Osteocyte (in vitro differentiated cells): ENCODE data around the gene PREX1. TPM values are rescaled to one million over a fixed set of nuclear protein-coding genes. Genes with fewer than 3 reads are reported as not detected.

Experiments
- DNase-seq: peaks from one replicate; pipeline ENCODE4 v3.0.0; 2021; ENCODE audit warnings: mixed read lengths; ENCODE audit not compliant: unreplicated experiment; ENCODE audit errors: extremely low spot score
- H3K27ac Mint-ChIP-seq: one replicate; pipeline ENCODE4 v1.8.0; 2021; ENCODE audit warnings: mild to moderate bottlenecking, mixed read lengths; ENCODE audit not compliant: unreplicated experiment
- H3K27me3 Mint-ChIP-seq: one replicate; pipeline ENCODE4 v1.8.0; 2021; ENCODE audit warnings: mixed read lengths; ENCODE audit not compliant: unreplicated experiment
- H3K36me3 Mint-ChIP-seq: one replicate; pipeline ENCODE4 v1.8.0; 2021; ENCODE audit warnings: mixed read lengths; ENCODE audit not compliant: unreplicated experiment
- H3K4me1 Mint-ChIP-seq: one replicate; pipeline ENCODE4 v1.8.0; 2021; ENCODE audit warnings: mixed read lengths; ENCODE audit not compliant: unreplicated experiment
- H3K4me3 Mint-ChIP-seq: one replicate; pipeline ENCODE4 v1.8.0; 2021; ENCODE audit warnings: mild to moderate bottlenecking, moderate library complexity, mixed read lengths; ENCODE audit not compliant: unreplicated experiment
- H3K9me3 Mint-ChIP-seq: one replicate; pipeline ENCODE4 v1.8.0; 2021; ENCODE audit warnings: mixed read lengths; ENCODE audit not compliant: unreplicated experiment
- total RNA-seq: library from RNA; stranded (reverse); gene quantifications from 2 replicates; pipeline ENCODE4 v1.2.1, GENCODE V29; 2021
- TF ChIP-seq, protein P1 (sequence below): fragments of 200-600 bp; sonication (generic); IDR thresholded peaks from 2 replicates; pipeline ENCODE4 v1.5.0; 2021; ENCODE audit warnings: antibody characterized with exemption, mild to moderate bottlenecking, moderate library complexity

Gene PREX1
- total RNA-seq, 1 donor from 2014 or later = 24.2 TPM

DNA sequence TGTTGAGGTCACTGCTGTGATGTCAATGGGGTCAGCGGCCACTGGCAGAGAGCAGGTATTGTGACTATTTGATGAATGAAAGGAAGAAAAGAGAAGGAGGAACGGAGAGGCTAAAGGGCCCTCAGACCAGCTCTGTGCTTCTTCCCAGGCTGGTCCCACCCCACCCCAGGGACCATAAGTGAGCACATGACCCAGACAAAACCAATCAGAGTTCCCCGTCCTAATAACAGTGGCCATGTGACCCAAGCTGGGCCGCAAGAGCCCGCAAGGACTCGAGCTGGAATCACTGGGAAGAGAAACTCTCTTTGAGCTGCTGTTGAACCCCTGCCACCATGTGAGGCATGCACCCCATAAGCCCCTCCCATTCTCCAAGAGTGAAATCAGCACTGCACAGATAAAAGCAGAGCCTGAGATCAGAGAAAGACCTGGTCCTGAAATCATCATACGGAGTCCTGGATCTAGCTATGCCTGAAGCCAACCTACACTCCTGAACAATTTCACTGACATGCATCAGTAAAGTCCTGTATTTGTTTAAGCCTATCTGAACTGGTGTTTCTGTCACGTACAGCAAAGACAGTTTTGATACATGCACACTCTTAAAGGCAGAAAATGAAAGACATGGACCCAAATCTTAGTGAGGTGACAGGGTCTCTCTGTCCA lies 90.2 kb downstream of the PREX1 start:
- no peak overlapping the region for H3K27ac Mint-ChIP-seq
- no peak for DNase-seq
- H3K4me3 Mint-ChIP-seq = no peak overlapping the region
- H3K27me3 Mint-ChIP-seq = no peaks in the 10 kb centered on the region
- TF ChIP-seq, protein P1, sequence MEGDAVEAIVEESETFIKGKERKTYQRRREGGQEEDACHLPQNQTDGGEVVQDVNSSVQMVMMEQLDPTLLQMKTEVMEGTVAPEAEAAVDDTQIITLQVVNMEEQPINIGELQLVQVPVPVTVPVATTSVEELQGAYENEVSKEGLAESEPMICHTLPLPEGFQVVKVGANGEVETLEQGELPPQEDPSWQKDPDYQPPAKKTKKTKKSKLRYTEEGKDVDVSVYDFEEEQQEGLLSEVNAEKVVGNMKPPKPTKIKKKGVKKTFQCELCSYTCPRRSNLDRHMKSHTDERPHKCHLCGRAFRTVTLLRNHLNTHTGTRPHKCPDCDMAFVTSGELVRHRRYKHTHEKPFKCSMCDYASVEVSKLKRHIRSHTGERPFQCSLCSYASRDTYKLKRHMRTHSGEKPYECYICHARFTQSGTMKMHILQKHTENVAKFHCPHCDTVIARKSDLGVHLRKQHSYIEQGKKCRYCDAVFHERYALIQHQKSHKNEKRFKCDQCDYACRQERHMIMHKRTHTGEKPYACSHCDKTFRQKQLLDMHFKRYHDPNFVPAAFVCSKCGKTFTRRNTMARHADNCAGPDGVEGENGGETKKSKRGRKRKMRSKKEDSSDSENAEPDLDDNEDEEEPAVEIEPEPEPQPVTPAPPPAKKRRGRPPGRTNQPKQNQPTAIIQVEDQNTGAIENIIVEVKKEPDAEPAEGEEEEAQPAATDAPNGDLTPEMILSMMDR = no peak
- H3K4me1 Mint-ChIP-seq = peaks cover 8% of the 10 kb centered on the region
- no peaks in the 10 kb centered on the region for H3K9me3 Mint-ChIP-seq
- peaks cover 13% of the 10 kb centered on the region for H3K36me3 Mint-ChIP-seq

GRCh38 chr20:48736636-48737035 lies 91.2 kb downstream of the PREX1 start:
- no peak overlapping the region for H3K27ac Mint-ChIP-seq
- no peak overlapping the region for H3K4me3 Mint-ChIP-seq
- H3K9me3 Mint-ChIP-seq = no peaks in the 10 kb centered on the region
- H3K27me3 Mint-ChIP-seq = no peaks in the 10 kb centered on the region
- TF ChIP-seq, protein P1 = no peak
- no peak for DNase-seq
- peaks cover 13% of the 10 kb centered on the region for H3K36me3 Mint-ChIP-seq
- H3K4me1 Mint-ChIP-seq = peaks cover 8% of the 10 kb centered on the region

DNA sequence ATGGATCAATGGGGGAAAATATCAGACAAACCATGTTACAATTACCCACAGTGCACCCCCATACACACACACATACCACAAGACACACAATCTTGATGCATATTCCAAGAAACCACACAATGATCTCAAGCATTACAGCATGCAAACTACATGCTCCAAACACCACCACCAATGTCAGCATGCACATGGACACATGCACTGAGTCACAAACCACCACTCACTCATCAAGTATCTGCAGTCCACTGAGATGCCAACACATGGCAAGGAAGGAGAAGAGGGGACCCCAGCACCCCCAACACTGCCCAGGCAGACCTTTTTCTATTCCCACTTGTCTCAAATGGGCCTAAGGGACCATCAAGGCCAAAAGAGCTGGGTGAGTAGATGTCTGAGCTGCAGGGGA lies 91.6 kb downstream of the PREX1 start:
- no peaks in the 10 kb centered on the region for H3K9me3 Mint-ChIP-seq
- no peak overlapping the region for H3K27ac Mint-ChIP-seq
- peaks cover 8% of the 10 kb centered on the region for H3K4me1 Mint-ChIP-seq
- DNase-seq = no peak
- H3K4me3 Mint-ChIP-seq = no peak overlapping the region
- TF ChIP-seq, protein P1 = no peak
- peaks cover 9% of the 10 kb centered on the region for H3K36me3 Mint-ChIP-seq
- H3K27me3 Mint-ChIP-seq = no peaks in the 10 kb centered on the region

DNA sequence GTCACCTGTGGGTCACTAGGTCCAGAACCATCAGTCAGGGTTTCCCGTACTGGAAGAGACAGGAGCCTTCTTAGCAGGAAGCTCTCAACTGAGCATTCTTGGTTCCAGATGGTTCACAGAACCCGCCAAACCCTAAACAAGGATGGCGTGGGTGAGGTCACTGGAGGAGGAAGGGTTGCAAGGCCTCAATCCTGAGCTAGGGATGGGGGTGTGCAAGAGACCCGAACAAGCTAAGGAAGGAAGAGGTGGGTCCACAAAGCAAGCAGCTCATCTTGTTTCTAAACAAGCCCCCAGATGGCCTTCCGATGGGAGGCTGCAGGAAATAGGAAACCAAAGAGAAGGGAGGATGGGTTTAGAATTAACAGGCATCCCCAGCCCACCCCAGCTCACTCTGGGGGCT lies 92.7 kb downstream of the PREX1 start:
- Mint-ChIP-seq H3K9me3 (no peaks in the 10 kb centered on the region), H3K4me3 (no peak overlapping the region), H3K27me3 (no peaks in the 10 kb centered on the region), H3K36me3 (peaks cover 9% of the 10 kb centered on the region), H3K27ac (no peak overlapping the region), H3K4me1 (peaks cover 8% of the 10 kb centered on the region)
- TF ChIP-seq, protein P1 = no peak
- DNase-seq = no peak

DNA sequence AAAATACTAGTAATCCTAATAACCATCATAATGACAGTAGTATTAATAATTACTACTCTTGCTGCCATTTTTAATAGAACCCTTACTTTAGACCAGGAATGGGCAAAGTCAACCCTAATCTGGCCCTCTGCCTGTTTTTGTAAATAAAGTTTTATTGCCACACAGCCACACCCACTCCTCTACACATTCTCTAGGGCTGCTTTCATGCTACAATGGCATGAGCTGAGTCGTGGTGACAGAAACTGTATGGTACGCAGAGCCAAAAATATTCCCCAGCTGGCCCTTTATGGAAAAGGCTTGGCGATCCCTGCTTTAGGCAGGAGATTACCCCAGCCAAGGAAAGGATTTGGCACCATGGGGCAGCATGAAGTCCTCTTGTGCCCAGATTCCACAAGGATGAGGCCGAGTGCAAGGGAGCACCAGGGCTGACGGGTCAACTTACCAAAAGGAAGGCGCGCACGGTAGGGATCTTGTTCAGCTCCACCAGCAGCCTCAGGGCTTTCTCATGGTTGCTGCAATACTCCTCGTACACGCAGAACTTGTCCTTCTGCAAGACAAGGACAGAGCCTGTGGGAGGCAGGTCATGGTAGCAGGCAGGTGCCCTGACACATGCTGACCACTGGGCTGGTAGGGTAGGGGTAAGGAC lies 93.6 kb downstream of the PREX1 start:
- Mint-ChIP-seq H3K36me3 (peaks cover 12% of the 10 kb centered on the region), H3K27me3 (no peaks in the 10 kb centered on the region), H3K9me3 (no peaks in the 10 kb centered on the region), H3K27ac (no peak overlapping the region), H3K4me3 (no peak overlapping the region), H3K4me1 (peaks cover 10% of the 10 kb centered on the region)
- TF ChIP-seq, protein P1 = no peak
- DNase-seq = no peak
